COLO668 (cell line): ENCODE data around the gene PIEZO2.

ENCODE experiments used
- DNase-seq: peaks from one replicate; lab custom pipeline; 2025; ENCODE audit not compliant: unreplicated experiment; lab: John Stamatoyannopoulos, UW

PIEZO2 gene

GRCh38 chr18:11033503-11033902 lies 115.9 kb downstream of the PIEZO2 start:
- no peak for DNase-seq

- DNase-seq, result no peak
These were observed 117.4 kb downstream of the PIEZO2 start for GRCh38 chr18:11031966-11032365.

- no peak for DNase-seq
These were observed 120.3 kb downstream of the PIEZO2 start for GRCh38 chr18:11029021-11029420.

GRCh38 chr18:11027862-11028261 lies 121.5 kb downstream of the PIEZO2 start:
- DNase-seq, result no peak

- no peak for DNase-seq
These were observed 123.7 kb downstream of the PIEZO2 start for GRCh38 chr18:11025671-11026070.

- DNase-seq, result no peak
These were observed 124.3 kb downstream of the PIEZO2 start for GRCh38 chr18:11024928-11025669.

GRCh38 chr18:11021477-11021876 lies 127.9 kb downstream of the PIEZO2 start:
- DNase-seq, result no peak

GRCh38 chr18:11020877-11021414 lies 128.4 kb downstream of the PIEZO2 start:
- no peak for DNase-seq

GRCh38 chr18:11020161-11020853 lies 129.1 kb downstream of the PIEZO2 start:
- DNase-seq, result no peak

- no peak for DNase-seq
These were observed 129.9 kb downstream of the PIEZO2 start for GRCh38 chr18:11019295-11020105.

- DNase-seq, result no peak
These were observed 139.5 kb downstream of the PIEZO2 start for GRCh38 chr18:11009869-11010268.

GRCh38 chr18:11009147-11009546 lies 140.2 kb downstream of the PIEZO2 start:
- DNase-seq, result no peak

- DNase-seq, result no peak
These were observed 140.9 kb downstream of the PIEZO2 start for GRCh38 chr18:11008505-11008904.

GRCh38 chr18:11005528-11005927 lies 143.8 kb downstream of the PIEZO2 start:
- no peak for DNase-seq

- no peak for DNase-seq
These were observed 144.4 kb downstream of the PIEZO2 start for GRCh38 chr18:11004951-11005350.

GRCh38 chr18:11004294-11004693 lies 145.1 kb downstream of the PIEZO2 start:
- DNase-seq, result no peak

GRCh38 chr18:11002796-11003195 lies 146.6 kb downstream of the PIEZO2 start:
- DNase-seq, result no peak

- DNase-seq, result no peak
These were observed 147.1 kb downstream of the PIEZO2 start for GRCh38 chr18:11002277-11002676.

- no peak for DNase-seq
These were observed 149.3 kb downstream of the PIEZO2 start for GRCh38 chr18:11000071-11000470.

GRCh38 chr18:10997885-10998284 lies 151.5 kb downstream of the PIEZO2 start:
- DNase-seq, result no peak

- DNase-seq, result no peak
These were observed 153.8 kb downstream of the PIEZO2 start for GRCh38 chr18:10995550-10995949.
